ENCODE data around the gene FAM114A1.

Gene FAM114A1

GRCh38 chr4:38950159-38950558 is 82.6 kb downstream of the FAM114A1 start:
- no peak overlapping the region for H3K4me2 ChIP-seq (ENCODE audit: low read length)
- no peak overlapping the region for H3K4me3 ChIP-seq (ENCODE audit: low read length)
- H3K79me1 ChIP-seq (ENCODE audit: low read length), result no peaks in the 10 kb centered on the region
- H4K8ac ChIP-seq (ENCODE audit: low read depth, low read length), result no peak overlapping the region
- no peaks in the 10 kb centered on the region for H3K4me1 ChIP-seq (ENCODE audit: control insufficient read depth, low read depth, low read length)
- no peak overlapping the region for H3K27ac ChIP-seq (ENCODE audit: low read depth, low read length)
- H3K9ac ChIP-seq (ENCODE audit: low read length), result no peak overlapping the region
- H4K5ac ChIP-seq (ENCODE audit: low read length), result no peak overlapping the region
- no peak overlapping the region for H2AK5ac ChIP-seq (ENCODE audit: low read length)
- no peak overlapping the region for H2BK120ac ChIP-seq (ENCODE audit: low read depth, low read length)
- H3K4ac ChIP-seq (ENCODE audit: low read depth, low read length), result no peak overlapping the region
- no peaks in the 10 kb centered on the region for H3K36me3 ChIP-seq (ENCODE audit: control insufficient read depth, insufficient read depth, low read length)
- no peak overlapping the region for H3K18ac ChIP-seq (ENCODE audit: low read length)
- H2BK15ac ChIP-seq (replicated peaks; ENCODE audit: low read depth), result no peak overlapping the region
- no peak overlapping the region for H3K23ac ChIP-seq (ENCODE audit: low read length)
- no peak overlapping the region for H3K56ac ChIP-seq (ENCODE audit: low read length)
- no peaks in the 10 kb centered on the region for H3K27me3 ChIP-seq (ENCODE audit: insufficient read depth, low read length, poor library complexity)
- WGBS (ENCODE audit: extremely low coverage, insufficient coverage, low lambda C conversion rate), result no CpG with 5 or more reads among the region's 2 CpGs
- no peaks in the 10 kb centered on the region for H3K79me2 ChIP-seq (ENCODE audit: control insufficient read depth, insufficient read depth, low read length)
- H2BK5ac ChIP-seq (ENCODE audit: low read length), result no peak overlapping the region
- no peak for DNase-seq

DNA sequence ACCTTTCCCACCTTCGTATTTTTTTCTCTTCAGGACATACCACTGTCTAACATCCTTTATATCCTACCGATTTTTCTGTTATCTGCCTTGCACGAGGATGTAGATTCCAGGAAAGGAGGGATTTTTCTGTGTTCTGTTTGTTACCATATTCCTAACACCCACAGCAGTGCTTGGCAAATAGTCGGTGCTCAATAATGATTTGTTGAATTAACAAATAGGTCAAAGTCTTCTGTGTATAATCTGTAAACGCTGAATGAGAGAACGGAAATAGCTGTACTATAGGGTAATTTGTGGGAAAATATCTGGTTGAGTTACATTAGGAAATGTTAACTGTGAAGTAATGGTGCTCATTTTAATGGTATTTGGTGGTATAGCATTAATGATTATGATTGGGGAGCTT is 83.1 kb downstream of the FAM114A1 start:
- H2BK120ac ChIP-seq (ENCODE audit: low read depth, low read length), result no peak overlapping the region
- H2BK5ac ChIP-seq (ENCODE audit: low read length), result no peak overlapping the region
- H3K36me3 ChIP-seq (ENCODE audit: control insufficient read depth, insufficient read depth, low read length), result no peaks in the 10 kb centered on the region
- H3K4me3 ChIP-seq (ENCODE audit: low read length), result no peak overlapping the region
- no peak overlapping the region for H3K27ac ChIP-seq (ENCODE audit: low read depth, low read length)
- H3K27me3 ChIP-seq (ENCODE audit: insufficient read depth, low read length, poor library complexity), result no peaks in the 10 kb centered on the region
- no peak overlapping the region for H3K4ac ChIP-seq (ENCODE audit: low read depth, low read length)
- H3K23ac ChIP-seq (ENCODE audit: low read length), result no peak overlapping the region
- H2BK15ac ChIP-seq (replicated peaks; ENCODE audit: low read depth), result no peak overlapping the region
- H3K79me2 ChIP-seq (ENCODE audit: control insufficient read depth, insufficient read depth, low read length), result no peaks in the 10 kb centered on the region
- no peak overlapping the region for H3K4me2 ChIP-seq (ENCODE audit: low read length)
- no peak overlapping the region for H3K9ac ChIP-seq (ENCODE audit: low read length)
- H3K79me1 ChIP-seq (ENCODE audit: low read length), result no peaks in the 10 kb centered on the region
- no peak overlapping the region for H3K18ac ChIP-seq (ENCODE audit: low read length)
- no peak overlapping the region for H2AK5ac ChIP-seq (ENCODE audit: low read length)
- no peak overlapping the region for H4K8ac ChIP-seq (ENCODE audit: low read depth, low read length)
- DNase-seq, result no peak
- H3K4me1 ChIP-seq (ENCODE audit: control insufficient read depth, low read depth, low read length), result no peaks in the 10 kb centered on the region
- no peak overlapping the region for H3K56ac ChIP-seq (ENCODE audit: low read length)
- whole genome bisulfite sequencing (ENCODE audit: extremely low coverage, insufficient coverage, low lambda C conversion rate), result 100% methylated on average over 2 of the region's 6 CpGs
- no peak overlapping the region for H4K5ac ChIP-seq (ENCODE audit: low read length)

DNA sequence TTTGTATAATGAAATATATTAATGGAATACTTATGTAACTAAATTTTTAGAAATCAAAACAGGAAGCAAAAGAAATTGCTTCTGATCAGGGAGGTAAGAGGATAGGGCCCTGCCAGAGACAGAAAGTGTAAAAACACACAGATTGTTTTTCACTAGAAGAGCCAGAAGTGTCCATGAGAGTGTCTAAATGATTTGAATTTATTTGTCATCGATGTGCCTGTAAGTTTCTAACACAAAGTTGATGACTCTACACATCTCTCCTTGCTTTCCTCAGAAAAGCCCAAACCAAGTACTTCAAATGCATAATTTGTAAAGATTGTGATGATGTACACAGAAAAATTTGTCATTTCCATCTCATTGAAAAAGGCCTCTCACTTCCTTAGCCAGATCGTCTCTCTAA is 84.0 kb downstream of the FAM114A1 start:
- no peak overlapping the region for H3K56ac ChIP-seq (ENCODE audit: low read length)
- H3K4me1 ChIP-seq (ENCODE audit: control insufficient read depth, low read depth, low read length), result no peaks in the 10 kb centered on the region
- no CpG with 5 or more reads among the region's 2 CpGs for WGBS (ENCODE audit: extremely low coverage, insufficient coverage, low lambda C conversion rate)
- H4K8ac ChIP-seq (ENCODE audit: low read depth, low read length), result no peak overlapping the region
- H3K79me2 ChIP-seq (ENCODE audit: control insufficient read depth, insufficient read depth, low read length), result no peaks in the 10 kb centered on the region
- H3K27ac ChIP-seq (ENCODE audit: low read depth, low read length), result no peak overlapping the region
- no peak overlapping the region for H3K4ac ChIP-seq (ENCODE audit: low read depth, low read length)
- H3K79me1 ChIP-seq (ENCODE audit: low read length), result no peaks in the 10 kb centered on the region
- no peak overlapping the region for H3K23ac ChIP-seq (ENCODE audit: low read length)
- no peak overlapping the region for H2BK120ac ChIP-seq (ENCODE audit: low read depth, low read length)
- H3K27me3 ChIP-seq (ENCODE audit: insufficient read depth, low read length, poor library complexity), result no peaks in the 10 kb centered on the region
- H3K36me3 ChIP-seq (ENCODE audit: control insufficient read depth, insufficient read depth, low read length), result no peaks in the 10 kb centered on the region
- no peak overlapping the region for H4K5ac ChIP-seq (ENCODE audit: low read length)
- H2AK5ac ChIP-seq (ENCODE audit: low read length), result no peak overlapping the region
- no peak overlapping the region for H3K4me2 ChIP-seq (ENCODE audit: low read length)
- no peak for DNase-seq
- H3K4me3 ChIP-seq (ENCODE audit: low read length), result no peak overlapping the region
- no peak overlapping the region for H2BK5ac ChIP-seq (ENCODE audit: low read length)
- no peak overlapping the region for H3K9ac ChIP-seq (ENCODE audit: low read length)
- H3K18ac ChIP-seq (ENCODE audit: low read length), result no peak overlapping the region
- no peak overlapping the region for H2BK15ac ChIP-seq (replicated peaks; ENCODE audit: low read depth)

GRCh38 chr4:38952017-38952416 is 84.4 kb downstream of the FAM114A1 start:
- H3K27ac ChIP-seq (ENCODE audit: low read depth, low read length), result no peak overlapping the region
- H3K79me2 ChIP-seq (ENCODE audit: control insufficient read depth, insufficient read depth, low read length), result no peaks in the 10 kb centered on the region
- no peaks in the 10 kb centered on the region for H3K4me1 ChIP-seq (ENCODE audit: control insufficient read depth, low read depth, low read length)
- H3K4ac ChIP-seq (ENCODE audit: low read depth, low read length), result no peak overlapping the region
- DNase-seq, result no peak
- no peak overlapping the region for H3K23ac ChIP-seq (ENCODE audit: low read length)
- H3K36me3 ChIP-seq (ENCODE audit: control insufficient read depth, insufficient read depth, low read length), result no peaks in the 10 kb centered on the region
- no peak overlapping the region for H3K9ac ChIP-seq (ENCODE audit: low read length)
- H4K8ac ChIP-seq (ENCODE audit: low read depth, low read length), result no peak overlapping the region
- H2AK5ac ChIP-seq (ENCODE audit: low read length), result no peak overlapping the region
- no peak overlapping the region for H3K18ac ChIP-seq (ENCODE audit: low read length)
- no CpG with 5 or more reads among the region's 1 CpG for WGBS (ENCODE audit: extremely low coverage, insufficient coverage, low lambda C conversion rate)
- no peak overlapping the region for H3K4me2 ChIP-seq (ENCODE audit: low read length)
- H3K79me1 ChIP-seq (ENCODE audit: low read length), result no peaks in the 10 kb centered on the region
- H2BK15ac ChIP-seq (replicated peaks; ENCODE audit: low read depth), result no peak overlapping the region
- no peak overlapping the region for H4K5ac ChIP-seq (ENCODE audit: low read length)
- no peak overlapping the region for H2BK5ac ChIP-seq (ENCODE audit: low read length)
- H3K56ac ChIP-seq (ENCODE audit: low read length), result no peak overlapping the region
- no peak overlapping the region for H3K4me3 ChIP-seq (ENCODE audit: low read length)
- no peaks in the 10 kb centered on the region for H3K27me3 ChIP-seq (ENCODE audit: insufficient read depth, low read length, poor library complexity)
- H2BK120ac ChIP-seq (ENCODE audit: low read depth, low read length), result no peak overlapping the region

- H3K36me3 ChIP-seq (ENCODE audit: control insufficient read depth, insufficient read depth, low read length), result no peaks in the 10 kb centered on the region
- no peak overlapping the region for H2BK120ac ChIP-seq (ENCODE audit: low read depth, low read length)
- no peak overlapping the region for H4K8ac ChIP-seq (ENCODE audit: low read depth, low read length)
- no peak for DNase-seq
- H3K27me3 ChIP-seq (ENCODE audit: insufficient read depth, low read length, poor library complexity), result no peaks in the 10 kb centered on the region
- no peak overlapping the region for H3K23ac ChIP-seq (ENCODE audit: low read length)
- no peak overlapping the region for H2BK5ac ChIP-seq (ENCODE audit: low read length)
- no peak overlapping the region for H3K56ac ChIP-seq (ENCODE audit: low read length)
- H3K79me2 ChIP-seq (ENCODE audit: control insufficient read depth, insufficient read depth, low read length), result no peaks in the 10 kb centered on the region
- H3K9ac ChIP-seq (ENCODE audit: low read length), result no peak overlapping the region
- H3K18ac ChIP-seq (ENCODE audit: low read length), result no peak overlapping the region
- no peak overlapping the region for H2BK15ac ChIP-seq (replicated peaks; ENCODE audit: low read depth)
- no peak overlapping the region for H3K4me3 ChIP-seq (ENCODE audit: low read length)
- no peak overlapping the region for H3K4me2 ChIP-seq (ENCODE audit: low read length)
- no peak overlapping the region for H4K5ac ChIP-seq (ENCODE audit: low read length)
- no peak overlapping the region for H2AK5ac ChIP-seq (ENCODE audit: low read length)
- no peaks in the 10 kb centered on the region for H3K79me1 ChIP-seq (ENCODE audit: low read length)
- H3K4ac ChIP-seq (ENCODE audit: low read depth, low read length), result no peak overlapping the region
- no peak overlapping the region for H3K27ac ChIP-seq (ENCODE audit: low read depth, low read length)
- no peaks in the 10 kb centered on the region for H3K4me1 ChIP-seq (ENCODE audit: control insufficient read depth, low read depth, low read length)
These were observed 87.1 kb downstream of the FAM114A1 start for GRCh38 chr4:38954727-38955126.

- no peak overlapping the region for H4K8ac ChIP-seq (ENCODE audit: low read depth, low read length)
- no CpG with 5 or more reads among the region's 4 CpGs for WGBS (ENCODE audit: extremely low coverage, insufficient coverage, low lambda C conversion rate)
- H2BK15ac ChIP-seq (replicated peaks; ENCODE audit: low read depth), result no peak overlapping the region
- H3K27me3 ChIP-seq (ENCODE audit: insufficient read depth, low read length, poor library complexity), result no peaks in the 10 kb centered on the region
- no peak overlapping the region for H3K4me2 ChIP-seq (ENCODE audit: low read length)
- no peaks in the 10 kb centered on the region for H3K79me1 ChIP-seq (ENCODE audit: low read length)
- H2BK120ac ChIP-seq (ENCODE audit: low read depth, low read length), result no peak overlapping the region
- no peak overlapping the region for H2AK5ac ChIP-seq (ENCODE audit: low read length)
- no peaks in the 10 kb centered on the region for H3K4me1 ChIP-seq (ENCODE audit: control insufficient read depth, low read depth, low read length)
- no peaks in the 10 kb centered on the region for H3K36me3 ChIP-seq (ENCODE audit: control insufficient read depth, insufficient read depth, low read length)
- H3K79me2 ChIP-seq (ENCODE audit: control insufficient read depth, insufficient read depth, low read length), result no peaks in the 10 kb centered on the region
- no peak overlapping the region for H3K4ac ChIP-seq (ENCODE audit: low read depth, low read length)
- no peak overlapping the region for H3K9ac ChIP-seq (ENCODE audit: low read length)
- no peak overlapping the region for H3K18ac ChIP-seq (ENCODE audit: low read length)
- DNase-seq, result no peak
- no peak overlapping the region for H3K27ac ChIP-seq (ENCODE audit: low read depth, low read length)
- no peak overlapping the region for H3K4me3 ChIP-seq (ENCODE audit: low read length)
- no peak overlapping the region for H3K56ac ChIP-seq (ENCODE audit: low read length)
- H4K5ac ChIP-seq (ENCODE audit: low read length), result no peak overlapping the region
- H2BK5ac ChIP-seq (ENCODE audit: low read length), result no peak overlapping the region
- no peak overlapping the region for H3K23ac ChIP-seq (ENCODE audit: low read length)
These were observed 88.4 kb downstream of the FAM114A1 start for GRCh38 chr4:38955957-38956356.
